OCI-LY7 (cell line): ENCODE data around the gene INPP5F. TPM values are rescaled to one million over a fixed set of nuclear protein-coding genes. Genes with fewer than 3 reads are reported as not detected.

Source experiments
- BruUV-seq: library from RNA; stranded (reverse); fragments of 400-500 nt; replicated peaks from 2 replicates; lab custom pipeline; 2021; lab: Mats Ljungman, UMichigan
- CTCF ChIA-PET: fragments of 300-600 bp; sonication (Branson Sonifier 250); formaldehyde crosslinking; loops from one replicate; lab custom pipeline; 2022; ENCODE audit warnings: antibody characterized with exemption; ENCODE audit not compliant: unreplicated experiment; lab: Charles Lee
- POLR2A ChIA-PET: fragments of 300-600 bp; sonication (Branson Sonifier 250); formaldehyde crosslinking; loops from one replicate; lab custom pipeline; 2022; ENCODE audit warnings: antibody characterized with exemption; lab: Charles Lee
- DNase-seq: peaks from one replicate; pipeline ENCODE4 v3.0.0-alpha.2; 2015; ENCODE audit warnings: low spot score
- H2AFZ ChIP-seq: fragments of 200-600 bp; sonication (generic), shearing (Covaris generic); 2 replicates; pipeline ENCODE4 v1.6.1; 2014; ENCODE audit warnings: mild to moderate bottlenecking, antibody characterized with exemption, low read length, moderate library complexity
- H3K27ac ChIP-seq: fragments of 200-600 bp; sonication (generic); 2 replicates; pipeline ENCODE4 v1.5.1; 2014; ENCODE audit warnings: mixed run types, low read depth, mild to moderate bottlenecking, moderate library complexity, low read length, inconsistent platforms; ENCODE audit not compliant: poor library complexity, severe bottlenecking
- H3K36me3 ChIP-seq: fragments of 200-600 bp; sonication (generic); 2 replicates; pipeline ENCODE4 v1.6.1; 2014; ENCODE audit warnings: mild to moderate bottlenecking, antibody characterized with exemption, low read length, moderate library complexity, mixed read lengths; ENCODE audit not compliant: insufficient read depth
- H3K4me1 ChIP-seq: fragments of 200-600 bp; sonication (generic); 2 replicates; pipeline ENCODE4 v1.5.1; 2014; ENCODE audit warnings: mild to moderate bottlenecking, low read length; ENCODE audit not compliant: insufficient read depth, poor library complexity, severe bottlenecking
- H3K4me2 ChIP-seq: fragments of 200-600 bp; sonication (generic); 2 replicates; pipeline ENCODE4 v1.6.1; 2014; ENCODE audit warnings: mild to moderate bottlenecking, low read length
- H3K4me3 ChIP-seq: fragments of 200-600 bp; sonication (generic); 2 replicates; pipeline ENCODE4 v1.5.1; 2014; ENCODE audit warnings: mild to moderate bottlenecking, low read depth, low read length; ENCODE audit not compliant: poor library complexity, severe bottlenecking
- H3K79me2 ChIP-seq: fragments of 200-600 bp; sonication (generic); 2 replicates; pipeline ENCODE4 v1.6.1; 2016; ENCODE audit warnings: low read depth, mild to moderate bottlenecking, low read length, moderate library complexity, mixed read lengths; ENCODE audit not compliant: insufficient read depth
- H3K9me2 ChIP-seq: fragments of 200-600 bp; sonication (generic); 2 replicates; pipeline ENCODE4 v1.6.1; 2016; ENCODE audit warnings: mild to moderate bottlenecking, low read length, mixed read lengths; ENCODE audit not compliant: insufficient read depth
- H3K9me3 ChIP-seq: fragments of 200-600 bp; sonication (generic); 2 replicates; pipeline ENCODE4 v1.6.1; 2014; ENCODE audit warnings: mild to moderate bottlenecking, mixed run types, low read length, mixed read lengths
- H4K20me1 ChIP-seq: fragments of 200-600 bp; sonication (generic); 2 replicates; pipeline ENCODE4 v1.6.1; 2014; ENCODE audit warnings: mild to moderate bottlenecking, antibody characterized with exemption, low read length, moderate library complexity, mixed read lengths; ENCODE audit not compliant: insufficient read depth
- EZH2phosphoT487 ChIP-seq: fragments of 200-600 bp; sonication (generic); IDR thresholded peaks from 2 replicates; pipeline ENCODE4 v1.6.1; 2018; ENCODE audit warnings: low read depth, borderline replicate concordance, mild to moderate bottlenecking, mixed run types, antibody characterized with exemption, low read length, moderate library complexity, mixed read lengths
- intact Hi-C: fragments of 100-400 bp; cut with micrococcal nuclease; formaldehyde crosslinking; loops from one replicate; pipeline ENCODE4 v1.10.0; 2022; ENCODE audit not compliant: unreplicated experiment
- total RNA-seq, 2 experiments: library from RNA; depleted of rRNA in 1 of 2; stranded (reverse); fragments of >200 nt in 1 of 2; shearing (Covaris generic) in 1 of 2; gene quantifications; 2 replicates each; pipeline ENCODE4 v1.2.3, GENCODE V29; 2014 to 2022
- TF ChIP-seq, protein P1 (sequence below): fragments of 200-600 bp; sonication (generic); conservative IDR thresholded peaks from 2 replicates; pipeline ENCODE4 v1.5.1; 2014; ENCODE audit warnings: mild to moderate bottlenecking, antibody characterized with exemption, low read length, moderate library complexity, mixed read lengths

INPP5F gene
- total RNA-seq, 2 experiments from 2014 or later = 6.2 to 12.8 TPM

DNA sequence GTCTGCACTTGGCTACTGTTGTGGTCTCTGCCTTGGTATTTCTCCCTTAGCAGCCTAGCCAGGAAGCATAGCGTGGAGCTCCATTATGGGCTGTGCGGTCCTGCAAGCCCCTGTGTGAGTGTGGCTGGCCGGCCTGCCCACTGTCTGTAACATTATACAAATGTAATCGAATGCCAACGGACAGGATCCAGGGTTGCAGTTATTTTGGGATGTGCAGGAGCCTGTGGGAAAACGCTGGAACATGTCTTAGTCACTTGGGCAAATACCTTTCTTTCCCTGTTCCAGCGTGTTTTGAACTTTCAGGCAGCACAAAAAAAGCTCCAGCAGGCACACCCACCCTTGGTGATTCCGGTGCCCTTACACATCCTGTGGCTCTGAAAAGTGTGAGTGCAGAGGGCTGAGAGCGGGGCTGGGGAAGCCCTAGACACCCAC, 45.2 kb upstream of the INPP5F start:
- ChIA-PET CTCF (no interaction called here), POLR2A (interaction anchor here (0.5 to 0.6 kb wide), 2 partner anchors 258 to 699 kb away, joined by 3 to 4 read pairs; no protein-coding TSS in a partner anchor)
- H3K9me3 ChIP-seq = no peaks in the 10 kb centered on the region
- no peaks in the 10 kb centered on the region for H3K4me1 ChIP-seq
- intact Hi-C loops = no loop called here
- H3K27ac ChIP-seq = no peak overlapping the region
- no peaks in the 10 kb centered on the region for H3K36me3 ChIP-seq
- H4K20me1 ChIP-seq = no peaks in the 10 kb centered on the region
- no peak overlapping the region for H3K4me3 ChIP-seq
- H3K9me2 ChIP-seq = no peaks in the 10 kb centered on the region
- no peak for DNase-seq
- no peak for TF ChIP-seq EZH2phosphoT487
- TF ChIP-seq, protein P1, sequence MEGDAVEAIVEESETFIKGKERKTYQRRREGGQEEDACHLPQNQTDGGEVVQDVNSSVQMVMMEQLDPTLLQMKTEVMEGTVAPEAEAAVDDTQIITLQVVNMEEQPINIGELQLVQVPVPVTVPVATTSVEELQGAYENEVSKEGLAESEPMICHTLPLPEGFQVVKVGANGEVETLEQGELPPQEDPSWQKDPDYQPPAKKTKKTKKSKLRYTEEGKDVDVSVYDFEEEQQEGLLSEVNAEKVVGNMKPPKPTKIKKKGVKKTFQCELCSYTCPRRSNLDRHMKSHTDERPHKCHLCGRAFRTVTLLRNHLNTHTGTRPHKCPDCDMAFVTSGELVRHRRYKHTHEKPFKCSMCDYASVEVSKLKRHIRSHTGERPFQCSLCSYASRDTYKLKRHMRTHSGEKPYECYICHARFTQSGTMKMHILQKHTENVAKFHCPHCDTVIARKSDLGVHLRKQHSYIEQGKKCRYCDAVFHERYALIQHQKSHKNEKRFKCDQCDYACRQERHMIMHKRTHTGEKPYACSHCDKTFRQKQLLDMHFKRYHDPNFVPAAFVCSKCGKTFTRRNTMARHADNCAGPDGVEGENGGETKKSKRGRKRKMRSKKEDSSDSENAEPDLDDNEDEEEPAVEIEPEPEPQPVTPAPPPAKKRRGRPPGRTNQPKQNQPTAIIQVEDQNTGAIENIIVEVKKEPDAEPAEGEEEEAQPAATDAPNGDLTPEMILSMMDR = no peak
- no peaks in the 10 kb centered on the region for H3K79me2 ChIP-seq
- H2AFZ ChIP-seq = no peak overlapping the region
- no peak overlapping the region for H3K4me2 ChIP-seq
- no TSS peak for BruUV-seq

DNA sequence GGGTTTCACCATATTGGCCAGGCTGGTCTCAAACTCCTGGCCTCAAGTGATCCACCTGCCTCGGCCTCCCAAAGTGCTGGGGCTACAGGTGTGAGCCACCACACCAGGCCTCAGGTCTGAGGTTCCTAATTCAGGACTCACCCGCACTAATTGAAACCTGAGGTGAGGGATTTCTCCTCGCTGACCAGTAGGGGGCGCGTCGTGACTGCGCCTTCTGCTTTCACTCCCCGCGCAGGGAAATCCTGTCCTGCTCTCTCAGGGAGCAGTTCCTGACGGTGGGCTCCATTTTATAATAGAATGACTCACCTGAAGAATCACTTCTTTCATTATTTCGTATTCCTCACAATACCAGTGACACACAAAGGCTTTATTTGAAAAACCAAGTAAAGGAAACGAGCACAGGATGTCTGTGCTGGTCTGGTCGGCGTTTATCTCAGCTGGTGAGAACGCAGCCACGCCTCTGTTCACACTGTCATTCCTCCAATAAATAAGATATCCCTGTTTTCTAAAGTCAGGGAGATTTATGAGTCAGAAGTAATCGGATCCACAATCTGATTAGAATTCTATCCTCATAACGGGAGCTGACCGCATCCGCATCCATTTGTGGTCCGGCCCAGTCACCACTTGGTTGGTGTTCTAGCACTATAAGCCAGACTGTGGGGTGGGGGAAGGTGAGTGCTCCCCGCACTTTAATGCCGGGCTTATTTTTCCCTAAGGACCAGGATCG, 39.2 kb upstream of the INPP5F start:
- H3K9me3 ChIP-seq = no peaks in the 10 kb centered on the region
- H3K4me2 ChIP-seq = no peak overlapping the region
- no TSS peak for BruUV-seq
- DNase-seq = peak; percentile 80
- H3K4me3 ChIP-seq = no peak overlapping the region
- ChIA-PET POLR2A (interaction anchor here (1.0 to 1.3 kb wide), 3 partner anchors 16 to 178 kb away, joined by 3 to 6 read pairs (median 4); partner anchors contain the start of gene INPP5F), CTCF (interaction anchor here (0.5 to 1.3 kb wide), 5 partner anchors 33 to 447 kb away, joined by 3 to 5 read pairs (median 4); partner anchors contain the start of gene INPP5F)
- H3K4me1 ChIP-seq = no peaks in the 10 kb centered on the region
- no peak overlapping the region for H2AFZ ChIP-seq
- no peaks in the 10 kb centered on the region for H4K20me1 ChIP-seq
- H3K27ac ChIP-seq = no peak overlapping the region
- H3K9me2 ChIP-seq = no peaks in the 10 kb centered on the region
- TF ChIP-seq, protein P1 = peak; percentile 95
- no peak for TF ChIP-seq EZH2phosphoT487
- intact Hi-C loops = loop anchor here (1.0 to 5.0 kb wide), 5 partner anchors 39 to 651 kb away; no protein-coding TSS in a partner anchor
- no peaks in the 10 kb centered on the region for H3K79me2 ChIP-seq
- H3K36me3 ChIP-seq = no peaks in the 10 kb centered on the region
